ENCODE measurements around the gene VSIR.

The VSIR gene

DNA sequence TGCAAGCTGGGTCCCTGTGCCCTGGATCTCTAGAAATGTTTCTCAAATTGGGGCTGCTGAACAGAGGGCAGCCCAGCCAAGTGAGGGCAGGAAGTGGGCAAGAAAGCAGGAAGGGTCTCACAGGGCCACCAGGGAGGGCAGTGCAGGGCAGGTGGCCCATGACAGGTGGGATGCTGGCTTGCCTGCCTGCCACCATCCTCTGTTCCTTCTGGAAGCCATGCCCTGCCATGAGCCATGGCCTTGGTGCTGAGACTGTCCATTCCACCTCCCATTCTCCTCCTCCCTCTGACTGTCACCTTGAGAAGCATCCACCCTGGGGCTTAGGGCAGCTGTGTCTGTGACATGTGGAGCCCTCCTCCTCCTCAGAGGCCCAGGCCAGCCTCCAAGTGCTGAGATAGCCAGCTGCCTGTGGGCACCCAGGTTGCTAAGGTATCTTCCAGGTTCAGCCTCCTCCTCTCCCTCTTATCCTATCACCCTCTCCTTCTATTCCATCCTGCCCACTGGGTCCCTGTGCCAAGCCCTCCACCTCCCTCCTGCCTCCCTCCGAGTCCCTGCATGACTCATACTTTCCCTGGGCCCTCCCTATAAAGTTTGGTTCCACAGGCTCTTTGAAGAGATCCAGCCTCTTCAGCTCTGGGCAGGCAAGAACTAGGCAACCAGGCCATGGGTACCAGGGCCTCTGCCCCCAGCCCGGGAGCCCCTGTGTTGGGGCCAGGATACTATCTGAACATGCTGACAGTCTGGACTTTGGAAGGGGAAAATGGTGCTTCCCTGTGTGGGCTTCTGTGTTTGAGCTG lies 1.3 kb downstream of the VSIR start:
- TF ChIP-seq, protein P1, sequence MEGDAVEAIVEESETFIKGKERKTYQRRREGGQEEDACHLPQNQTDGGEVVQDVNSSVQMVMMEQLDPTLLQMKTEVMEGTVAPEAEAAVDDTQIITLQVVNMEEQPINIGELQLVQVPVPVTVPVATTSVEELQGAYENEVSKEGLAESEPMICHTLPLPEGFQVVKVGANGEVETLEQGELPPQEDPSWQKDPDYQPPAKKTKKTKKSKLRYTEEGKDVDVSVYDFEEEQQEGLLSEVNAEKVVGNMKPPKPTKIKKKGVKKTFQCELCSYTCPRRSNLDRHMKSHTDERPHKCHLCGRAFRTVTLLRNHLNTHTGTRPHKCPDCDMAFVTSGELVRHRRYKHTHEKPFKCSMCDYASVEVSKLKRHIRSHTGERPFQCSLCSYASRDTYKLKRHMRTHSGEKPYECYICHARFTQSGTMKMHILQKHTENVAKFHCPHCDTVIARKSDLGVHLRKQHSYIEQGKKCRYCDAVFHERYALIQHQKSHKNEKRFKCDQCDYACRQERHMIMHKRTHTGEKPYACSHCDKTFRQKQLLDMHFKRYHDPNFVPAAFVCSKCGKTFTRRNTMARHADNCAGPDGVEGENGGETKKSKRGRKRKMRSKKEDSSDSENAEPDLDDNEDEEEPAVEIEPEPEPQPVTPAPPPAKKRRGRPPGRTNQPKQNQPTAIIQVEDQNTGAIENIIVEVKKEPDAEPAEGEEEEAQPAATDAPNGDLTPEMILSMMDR (conservative IDR thresholded peaks at IDR 0.05; ENCODE audit: low read depth) = no peak
- ChIA-PET POLR2A (ENCODE audit: low non-redundant PET) (no interaction called here), CTCF (interaction anchor here (0.5 to 2.6 kb wide), 8 partner anchors 15 to 488 kb away, joined by 3 to 20 read pairs (median 6); no protein-coding TSS in a partner anchor)
- H3K27ac ChIP-seq = peak overlapping the region; percentile 82
- peak; percentile 67 for DNase-seq (ENCODE audit: low spot score)

DNA sequence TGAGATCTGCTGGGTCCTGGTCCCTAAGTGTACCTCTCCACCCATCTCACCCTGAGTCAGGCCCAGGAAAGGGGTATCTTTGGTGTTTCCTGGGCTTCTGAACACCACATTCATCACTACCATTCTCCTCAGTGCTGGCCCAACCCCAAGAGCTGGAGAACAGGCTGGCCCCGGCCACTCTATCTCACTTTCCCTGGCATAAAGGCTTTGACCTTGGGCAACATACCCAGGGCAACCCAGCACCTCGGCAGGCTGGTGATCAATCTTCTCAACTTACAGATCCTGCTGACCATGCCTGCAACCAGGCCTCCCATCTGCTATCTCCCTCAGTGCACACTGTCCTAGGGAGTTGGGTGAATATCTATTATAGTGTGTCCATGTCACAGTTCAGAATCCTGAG lies 2.1 kb downstream of the VSIR start:
- CTCF ChIA-PET = interaction anchor here (0.5 to 0.9 kb wide), 2 partner anchors 41 to 489 kb away, joined by 3 read pairs; no protein-coding TSS in a partner anchor
- H3K27ac ChIP-seq = peak overlapping the region; percentile 82

DNA sequence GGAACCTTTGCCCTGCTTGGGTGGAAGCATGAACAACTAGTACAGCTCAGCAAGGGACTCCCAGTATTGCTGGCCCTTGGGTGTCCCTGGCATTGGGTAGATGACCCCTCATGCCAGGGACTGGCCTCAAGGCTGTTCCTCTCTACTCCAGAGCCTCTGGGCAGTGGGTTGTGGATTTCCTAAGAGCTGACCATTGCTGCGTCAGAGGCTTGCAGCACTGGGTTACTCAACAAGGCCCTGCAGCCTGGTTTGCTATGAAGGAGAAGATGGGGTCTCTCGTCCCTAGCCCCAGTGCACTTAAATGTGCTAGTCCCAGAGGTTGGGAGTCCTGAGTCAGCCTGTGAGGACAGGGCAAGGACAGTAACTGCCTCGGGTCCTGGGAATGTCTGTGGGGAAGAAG lies 2.5 kb downstream of the VSIR start:
- POLR2A ChIA-PET (ENCODE audit: low non-redundant PET) = no interaction called here
- H3K27ac ChIP-seq = peak overlapping the region; percentile 82
- CTCF ChIA-PET = interaction anchor here (0.9 kb wide), 1 partner anchor 489 kb away, joined by 3 read pairs; no protein-coding TSS in a partner anchor
- TF ChIP-seq, protein P1 (conservative IDR thresholded peaks at IDR 0.05; ENCODE audit: low read depth) = no peak
- no peak for DNase-seq (ENCODE audit: low spot score)

More for the DNA sequence above, 2.1 kb downstream of the VSIR start:
- POLR2A ChIA-PET (ENCODE audit: low non-redundant PET) = no interaction called here
- DNase-seq (ENCODE audit: low spot score) = no peak
- TF ChIP-seq, protein P1 (conservative IDR thresholded peaks at IDR 0.05; ENCODE audit: low read depth) = no peak

DNA sequence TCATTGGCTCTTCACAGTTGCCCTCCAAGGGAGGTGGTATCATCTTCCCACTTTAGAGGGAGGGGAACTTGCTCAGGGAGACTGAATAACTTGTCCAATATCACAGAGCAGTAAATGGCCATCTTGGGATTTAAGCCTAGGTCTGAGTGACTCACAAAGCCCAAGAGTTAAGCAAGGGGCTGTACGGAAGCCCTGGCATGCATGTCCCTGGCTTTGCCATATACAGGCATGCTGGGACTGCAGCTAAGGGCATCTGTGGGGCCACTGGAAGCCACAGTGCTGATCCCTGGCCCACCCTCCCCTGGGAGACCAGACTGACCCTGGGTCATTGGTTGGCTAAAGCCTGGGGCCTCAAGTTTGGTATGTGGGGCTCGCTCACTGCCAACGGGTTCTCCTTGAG lies 3.1 kb downstream of the VSIR start:
- DNase-seq (ENCODE audit: low spot score) = no peak
- H3K27ac ChIP-seq = peak overlapping the region; percentile 82
- CTCF ChIA-PET = interaction anchor here (0.5 kb wide), 1 partner anchor 391 kb away, joined by 3 read pairs; no protein-coding TSS in a partner anchor
- TF ChIP-seq, protein P1 (conservative IDR thresholded peaks at IDR 0.05; ENCODE audit: low read depth) = no peak
- POLR2A ChIA-PET (ENCODE audit: low non-redundant PET) = no interaction called here

DNA sequence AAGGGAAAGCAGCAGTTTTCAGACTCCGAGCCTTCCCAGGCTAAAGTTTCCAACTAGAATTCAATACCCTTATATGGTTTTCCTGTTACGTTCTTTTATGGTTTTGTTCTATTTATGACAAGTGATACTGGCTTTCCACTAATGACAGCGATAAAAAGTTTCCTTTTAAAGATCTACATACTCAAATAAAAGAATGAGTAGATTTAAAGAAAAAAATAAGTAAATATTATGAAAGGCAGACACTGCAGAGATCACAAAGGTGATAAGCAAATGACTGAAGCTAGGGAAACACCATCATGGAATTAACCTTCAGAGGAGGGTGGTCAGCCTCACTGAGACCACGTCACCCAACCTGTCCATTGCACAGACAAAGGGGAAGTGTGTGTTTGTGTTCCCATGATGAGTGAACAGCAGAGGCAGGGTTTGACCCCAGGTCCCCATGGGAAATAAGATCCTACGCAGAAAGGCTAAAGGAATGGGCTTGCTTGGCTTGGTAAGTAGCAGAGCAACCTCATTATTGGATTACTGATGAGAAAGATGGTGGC lies 4.0 kb downstream of the VSIR start:
- H3K27ac ChIP-seq = peak overlapping the region; percentile 82
- no peak for DNase-seq (ENCODE audit: low spot score)
- TF ChIP-seq, protein P1 (conservative IDR thresholded peaks at IDR 0.05; ENCODE audit: low read depth) = no peak
- POLR2A ChIA-PET (ENCODE audit: low non-redundant PET) = no interaction called here
- CTCF ChIA-PET = no interaction called here

DNA sequence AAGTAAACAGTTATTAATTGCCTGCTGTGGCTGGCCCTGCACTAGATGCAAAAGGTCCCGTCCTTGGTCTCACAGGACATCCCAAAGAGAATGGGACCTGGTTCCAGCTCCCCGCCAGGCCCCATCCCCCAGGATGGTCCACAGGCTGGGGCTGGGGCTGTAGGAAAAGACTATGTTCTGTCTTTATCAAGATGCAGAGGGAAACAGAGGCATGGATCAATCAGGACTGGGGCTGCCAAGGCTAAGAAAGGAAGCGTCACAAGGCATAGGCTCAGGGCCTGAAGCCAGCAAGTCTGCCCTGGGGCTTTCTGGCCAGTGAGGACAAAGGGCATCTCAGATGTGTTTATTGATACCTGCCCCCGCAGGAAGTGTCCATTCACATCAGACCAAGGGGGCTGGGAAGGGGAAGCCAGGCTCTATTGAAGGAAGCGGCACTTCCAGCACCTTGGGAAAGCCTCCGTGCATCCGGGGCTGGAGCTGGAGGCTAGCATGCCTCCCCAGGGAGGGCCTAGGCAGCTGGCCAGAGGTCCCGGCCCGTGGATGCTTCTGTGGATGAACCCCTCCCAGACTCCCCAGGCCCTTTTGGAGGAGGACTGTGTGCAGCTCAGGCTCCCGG lies 5.8 kb downstream of the VSIR start:
- H3K27ac ChIP-seq = peak overlapping the region; percentile 98
- ChIA-PET POLR2A (ENCODE audit: low non-redundant PET) (no interaction called here), CTCF (interaction anchor here (2.9 kb wide), 1 partner anchor 70 kb away, joined by 11 read pairs; no protein-coding TSS in a partner anchor)
- DNase-seq (ENCODE audit: low spot score) = no peak
- TF ChIP-seq, protein P1 (conservative IDR thresholded peaks at IDR 0.05; ENCODE audit: low read depth) = no peak

All from RWPE1 (cell line).